GM18498 (cell line): ENCODE measurements around the gene HK3.

Experiments
- ATAC-seq: cut with Tn5 transposase; IDR thresholded peaks from one replicate; pipeline ENCODE4 v1.9.1; 2021; ENCODE audit warnings: mild to moderate bottlenecking, moderate library complexity; ENCODE audit not compliant: unreplicated experiment

HK3 gene

DNA sequence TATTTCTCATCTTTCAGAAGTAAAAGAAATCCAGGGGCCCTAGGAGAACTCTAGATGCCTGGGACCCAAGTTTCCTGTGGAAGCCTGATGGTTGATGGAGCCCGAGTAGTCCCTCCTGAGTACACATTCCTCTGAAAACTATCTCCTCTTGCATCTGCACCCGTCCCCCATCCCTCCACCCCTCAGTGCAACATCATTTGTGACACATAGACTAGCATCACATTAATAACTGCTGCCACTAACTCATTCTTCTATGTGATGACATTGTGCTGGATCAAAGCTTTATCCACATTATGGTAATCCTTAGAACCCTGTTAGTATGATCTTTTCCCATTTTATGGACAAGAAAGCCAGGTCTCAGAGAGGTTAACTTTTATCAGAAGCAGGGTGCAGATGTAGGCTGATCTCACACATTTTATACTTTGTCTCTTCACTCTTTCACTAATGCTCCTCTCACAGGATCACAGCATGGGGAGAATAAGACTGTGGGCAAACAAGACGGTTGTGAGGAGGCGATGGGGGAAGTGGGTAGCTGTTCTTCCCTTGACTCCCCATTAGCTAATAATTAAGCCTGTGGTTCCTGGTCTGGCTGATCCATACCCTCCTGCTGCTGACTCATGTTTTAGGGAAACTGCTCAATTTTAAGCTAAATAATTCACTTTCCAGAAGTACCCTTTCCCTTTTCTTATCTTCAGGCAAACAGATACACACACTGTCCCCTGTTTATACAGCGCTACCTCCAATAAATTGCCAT is 3.9 kb upstream of the HK3 start:
- ATAC-seq, result no peak

DNA sequence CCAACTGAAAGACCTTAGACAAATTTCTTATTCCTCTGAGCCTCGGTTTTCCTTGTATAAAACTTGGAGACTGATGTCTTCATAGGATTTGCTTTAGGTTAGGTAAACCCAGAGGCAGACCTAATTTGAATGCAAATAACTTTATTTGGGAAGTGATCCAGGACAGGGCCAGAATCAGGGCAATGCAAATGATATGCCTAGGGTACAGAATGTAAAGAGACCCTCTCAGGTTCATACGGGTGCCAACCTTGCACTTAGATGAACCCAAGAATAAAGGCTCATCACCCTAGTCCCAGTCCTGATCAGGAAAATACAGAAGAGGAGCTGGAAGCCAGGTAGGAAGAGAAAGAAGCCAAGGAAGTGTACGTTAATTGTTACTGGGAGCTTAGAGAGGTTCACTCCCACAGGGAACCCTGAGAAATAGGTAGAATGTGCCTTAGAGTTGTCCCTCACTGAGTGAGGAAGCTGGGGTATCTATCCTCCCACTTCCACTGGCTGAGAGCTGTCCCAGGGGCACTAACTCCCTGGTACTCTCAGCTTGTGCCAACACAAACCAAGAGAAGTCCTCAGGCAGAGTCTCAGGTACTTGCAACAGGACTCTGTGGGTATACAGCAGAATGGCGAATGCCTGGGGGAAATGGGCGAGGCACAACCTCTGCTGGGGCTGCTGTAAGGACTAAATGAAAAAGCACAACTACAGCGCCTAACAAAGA is 3.1 kb upstream of the HK3 start:
- no peak for ATAC-seq

DNA sequence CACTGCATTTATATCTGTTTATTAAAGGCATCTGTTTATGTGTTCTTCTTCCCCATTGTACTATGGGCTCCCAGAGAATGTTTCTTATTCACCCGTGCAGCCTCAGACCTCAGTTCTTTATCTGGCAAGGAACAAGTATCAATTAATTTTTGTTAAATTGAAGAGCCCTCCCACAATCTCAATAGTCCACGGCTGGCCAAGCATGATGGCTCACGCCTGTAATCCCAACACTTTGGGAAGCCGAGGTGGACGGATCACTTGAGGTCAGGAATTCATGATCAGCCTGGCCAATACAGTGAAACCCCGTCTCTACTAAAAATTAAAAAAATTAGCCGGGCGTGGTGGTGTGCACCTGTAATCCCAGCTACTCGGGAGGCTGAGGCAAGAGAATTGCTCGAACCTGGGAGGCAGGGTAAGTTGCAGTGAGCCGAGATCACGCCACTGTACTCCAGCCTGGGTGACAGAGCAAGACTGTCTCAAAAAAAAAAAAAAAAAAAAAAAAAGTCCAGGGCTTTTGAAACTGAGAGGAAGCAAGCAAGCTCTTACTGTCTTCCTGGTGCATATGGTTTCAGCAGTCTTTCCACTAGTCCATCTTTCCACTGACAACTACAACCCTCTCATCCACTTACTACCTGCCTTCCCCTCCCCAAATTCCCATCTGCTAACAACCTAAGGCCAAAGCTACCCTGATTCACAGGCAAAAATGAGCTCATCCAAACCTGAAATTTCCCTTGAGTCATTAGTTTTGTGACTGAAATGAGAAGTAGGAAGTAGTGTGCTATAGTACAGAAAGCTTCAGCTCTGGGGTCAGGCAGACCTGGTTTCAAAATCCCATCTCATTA is 2.3 kb upstream of the HK3 start:
- no peak for ATAC-seq

DNA sequence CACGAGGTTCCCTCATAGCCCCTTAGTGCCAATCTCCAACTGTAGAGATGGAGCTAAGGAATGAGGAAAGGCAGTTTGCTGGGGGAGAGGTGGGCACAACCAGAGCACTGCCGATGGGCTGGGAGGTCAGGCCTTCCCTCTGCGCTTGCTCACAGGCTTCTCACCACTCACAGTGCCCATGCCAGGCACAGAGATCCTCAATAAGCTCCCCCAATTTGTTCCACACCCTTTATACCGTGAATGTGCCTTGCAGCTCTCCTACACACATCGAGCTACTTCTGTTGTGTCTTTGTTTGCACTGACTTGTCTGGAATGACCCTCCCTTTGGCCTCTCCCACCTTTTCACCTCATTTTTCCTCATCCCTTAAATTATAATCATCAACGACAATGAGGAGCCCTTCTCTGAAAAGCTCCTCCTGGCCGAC is 1.6 kb upstream of the HK3 start:
- no peak for ATAC-seq

DNA sequence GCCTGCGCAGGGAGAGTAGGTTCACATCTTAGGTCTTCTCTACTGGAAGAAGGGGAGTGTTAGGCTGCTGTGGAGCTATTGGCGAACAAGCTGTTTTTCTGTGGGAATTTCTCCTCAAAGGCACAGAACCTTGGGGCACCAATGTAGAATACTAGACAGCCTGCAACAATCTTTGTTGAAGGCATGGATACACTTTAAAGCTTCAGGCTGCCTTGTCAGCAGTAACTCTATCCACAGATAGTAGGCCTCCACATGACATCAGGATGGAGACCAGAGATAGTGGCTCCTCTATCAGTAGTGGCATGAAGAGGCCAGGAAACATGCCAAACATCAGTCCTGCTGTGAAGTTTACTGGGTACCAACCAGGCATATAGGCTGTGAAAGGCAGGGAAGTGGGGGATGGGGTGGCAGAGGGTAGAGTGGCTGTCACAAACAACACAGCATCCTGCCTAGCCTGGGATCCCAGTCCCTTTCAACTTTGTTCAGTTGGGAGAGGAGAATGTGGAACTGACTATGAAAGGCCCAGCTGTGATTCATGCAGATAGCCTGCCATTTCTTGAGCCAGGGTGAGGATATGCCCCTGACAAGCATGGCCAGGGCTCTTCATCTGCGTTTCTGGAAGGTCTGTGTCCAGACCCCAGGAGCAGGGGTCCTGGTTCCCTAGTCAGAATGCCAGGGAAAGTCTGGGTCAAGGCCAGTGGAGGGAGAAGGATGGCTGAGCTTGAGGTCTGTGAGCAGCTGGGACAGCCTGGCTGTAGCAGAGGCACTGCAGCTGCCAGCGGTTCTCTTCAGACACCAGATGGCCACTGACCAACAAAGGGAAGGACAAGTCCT is 1.0 kb upstream of the HK3 start:
- ATAC-seq, result no peak

DNA sequence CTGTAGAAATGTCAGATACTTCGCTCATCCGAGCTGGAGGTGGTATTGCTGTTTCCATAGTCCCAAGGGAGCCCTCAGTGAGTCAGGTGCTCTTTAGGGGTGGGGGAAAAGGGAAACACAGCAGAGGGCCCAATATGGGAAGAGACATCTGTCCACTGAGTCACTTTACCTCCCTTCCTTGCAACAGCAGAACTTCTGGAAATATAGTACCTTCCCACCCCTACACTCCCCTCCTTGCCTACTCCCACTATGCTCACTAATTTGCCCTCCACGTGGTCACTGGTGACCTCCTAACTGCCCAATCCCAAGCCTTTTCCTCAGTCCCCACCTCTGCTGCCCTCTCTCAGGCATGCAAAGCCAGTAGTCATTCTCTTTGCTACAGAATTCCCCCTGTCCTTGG is 1.9 kb downstream of the HK3 start:
- ATAC-seq, result no peak

DNA sequence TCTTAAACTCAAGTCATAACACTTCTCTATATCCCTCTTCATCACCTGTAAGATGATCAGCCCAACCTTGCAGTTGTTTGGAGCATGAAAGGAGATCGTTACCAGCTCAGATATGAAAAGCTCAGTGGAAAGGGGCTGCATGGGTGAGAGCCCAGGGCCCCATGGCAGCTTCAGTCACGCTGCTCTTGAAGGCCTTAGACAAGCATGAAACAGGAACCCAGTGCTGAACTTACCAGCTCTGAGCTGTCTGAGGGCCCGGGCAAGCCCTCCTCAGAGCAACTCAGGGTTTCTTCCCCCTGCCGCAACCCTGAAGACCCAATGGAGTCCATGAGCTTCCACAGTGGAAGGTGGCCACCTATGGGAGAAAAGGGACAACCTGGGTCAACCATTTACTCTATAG is 3.3 kb downstream of the HK3 start:
- no peak for ATAC-seq

DNA sequence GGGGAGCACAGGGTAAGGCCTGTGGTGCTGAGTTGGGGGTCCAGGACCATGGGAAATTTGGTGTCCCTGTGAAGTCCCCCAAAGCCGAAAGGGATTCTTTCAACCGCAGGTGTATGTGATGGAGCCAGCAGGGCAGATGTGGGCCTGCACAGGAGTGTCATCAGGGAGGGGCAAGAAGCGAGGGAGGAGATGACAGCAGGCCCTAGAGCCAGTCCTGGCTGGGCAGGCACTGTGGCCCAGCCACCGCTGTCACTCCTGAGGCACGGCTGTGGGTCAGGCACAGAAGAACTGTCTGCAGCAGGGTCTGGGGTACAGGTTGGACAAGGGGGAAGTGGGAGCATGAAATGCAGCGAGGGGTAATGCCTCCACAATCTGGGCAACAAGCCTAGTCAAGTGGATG is 4.8 kb downstream of the HK3 start:
- no peak for ATAC-seq

DNA sequence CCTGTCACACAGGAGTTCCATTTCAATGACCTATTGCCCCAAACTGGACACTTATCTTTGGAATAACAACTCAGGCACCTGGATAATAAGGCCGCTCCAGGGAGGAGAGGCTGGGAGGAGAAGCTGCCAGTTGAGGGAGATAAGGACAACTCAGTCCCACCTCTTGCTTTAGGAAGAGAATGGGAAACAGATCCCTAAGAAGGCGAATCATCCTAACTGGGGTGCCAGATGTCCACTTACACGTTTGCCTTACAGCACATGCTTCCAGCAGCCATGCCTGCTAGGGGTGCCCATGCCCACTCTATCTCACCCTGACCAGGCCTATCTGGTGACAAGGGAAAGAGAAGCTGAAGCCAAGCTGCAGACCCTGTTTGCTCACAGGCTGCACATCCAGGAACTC is 6.5 kb downstream of the HK3 start:
- ATAC-seq, result no peak

DNA sequence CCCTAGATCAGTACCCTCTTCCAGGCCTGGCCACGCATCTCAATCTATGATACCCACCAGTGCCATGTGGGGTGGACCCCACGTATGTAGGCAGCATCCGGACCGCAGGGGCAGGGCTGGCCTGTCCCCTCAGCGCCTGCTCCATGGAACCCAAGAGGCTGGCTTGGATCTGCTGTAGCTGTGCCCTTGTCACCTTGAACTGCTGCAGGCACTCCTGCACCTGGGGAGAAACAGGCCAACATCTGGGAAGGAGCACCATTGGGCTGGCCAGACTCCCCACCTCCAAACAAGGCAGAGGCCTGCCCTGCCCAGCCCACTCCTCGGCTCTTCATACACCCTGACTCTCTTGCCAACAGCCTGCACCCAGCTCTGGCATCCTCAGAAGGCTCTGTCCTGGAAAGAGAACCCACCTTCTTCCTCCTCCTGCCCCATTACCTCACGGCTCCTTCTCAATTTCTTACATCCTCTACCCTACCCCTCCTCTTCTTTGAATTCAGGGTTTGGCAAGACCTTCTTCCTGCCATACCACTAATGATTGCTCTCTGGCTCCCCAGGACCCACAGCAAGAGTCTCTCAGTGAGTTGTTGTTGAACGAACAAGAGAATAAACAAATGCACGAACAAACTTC is 7.7 kb downstream of the HK3 start:
- ATAC-seq, result no peak

DNA sequence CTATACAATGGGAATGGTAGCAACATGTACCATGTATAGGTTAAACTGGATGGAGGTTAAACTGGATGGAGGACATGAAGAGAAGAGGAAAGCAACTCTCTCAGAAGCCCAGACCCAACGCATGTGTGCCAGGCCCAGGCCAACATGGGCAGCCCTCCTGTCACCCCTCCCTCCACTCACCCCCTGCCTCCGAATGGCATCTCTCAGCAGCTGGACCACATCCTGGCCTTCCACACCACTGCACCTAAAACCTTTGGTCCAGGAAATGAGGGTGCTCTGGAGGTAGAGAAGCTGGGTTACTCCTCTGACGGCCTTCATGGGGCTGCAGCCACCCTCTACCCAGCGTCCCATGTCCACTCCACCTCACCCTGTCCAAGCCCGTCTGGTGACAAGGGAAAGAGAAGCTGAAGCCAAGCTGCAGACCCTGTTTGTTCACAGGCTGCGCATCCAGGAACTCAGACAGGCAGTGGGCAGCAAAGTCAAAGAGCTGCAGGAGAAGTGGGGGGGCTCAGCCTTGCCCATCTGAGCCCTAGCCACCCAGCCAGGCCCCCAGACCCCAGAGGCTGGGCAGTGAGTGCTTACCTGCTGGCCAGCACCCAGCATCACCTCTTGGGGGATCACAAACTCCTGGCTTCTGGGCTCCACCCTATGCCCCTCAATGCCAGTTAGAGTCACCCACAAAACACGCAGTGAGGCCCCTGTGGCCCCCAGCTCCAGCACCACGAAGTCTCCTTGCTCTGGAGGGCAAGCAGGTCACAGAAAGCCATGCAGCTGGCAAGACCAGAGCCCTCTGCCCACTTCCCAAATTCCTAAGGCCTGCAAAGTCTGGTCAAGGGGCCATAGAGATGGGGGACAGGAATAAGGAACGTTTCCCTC is 8.5 kb downstream of the HK3 start:
- ATAC-seq, result no peak

DNA sequence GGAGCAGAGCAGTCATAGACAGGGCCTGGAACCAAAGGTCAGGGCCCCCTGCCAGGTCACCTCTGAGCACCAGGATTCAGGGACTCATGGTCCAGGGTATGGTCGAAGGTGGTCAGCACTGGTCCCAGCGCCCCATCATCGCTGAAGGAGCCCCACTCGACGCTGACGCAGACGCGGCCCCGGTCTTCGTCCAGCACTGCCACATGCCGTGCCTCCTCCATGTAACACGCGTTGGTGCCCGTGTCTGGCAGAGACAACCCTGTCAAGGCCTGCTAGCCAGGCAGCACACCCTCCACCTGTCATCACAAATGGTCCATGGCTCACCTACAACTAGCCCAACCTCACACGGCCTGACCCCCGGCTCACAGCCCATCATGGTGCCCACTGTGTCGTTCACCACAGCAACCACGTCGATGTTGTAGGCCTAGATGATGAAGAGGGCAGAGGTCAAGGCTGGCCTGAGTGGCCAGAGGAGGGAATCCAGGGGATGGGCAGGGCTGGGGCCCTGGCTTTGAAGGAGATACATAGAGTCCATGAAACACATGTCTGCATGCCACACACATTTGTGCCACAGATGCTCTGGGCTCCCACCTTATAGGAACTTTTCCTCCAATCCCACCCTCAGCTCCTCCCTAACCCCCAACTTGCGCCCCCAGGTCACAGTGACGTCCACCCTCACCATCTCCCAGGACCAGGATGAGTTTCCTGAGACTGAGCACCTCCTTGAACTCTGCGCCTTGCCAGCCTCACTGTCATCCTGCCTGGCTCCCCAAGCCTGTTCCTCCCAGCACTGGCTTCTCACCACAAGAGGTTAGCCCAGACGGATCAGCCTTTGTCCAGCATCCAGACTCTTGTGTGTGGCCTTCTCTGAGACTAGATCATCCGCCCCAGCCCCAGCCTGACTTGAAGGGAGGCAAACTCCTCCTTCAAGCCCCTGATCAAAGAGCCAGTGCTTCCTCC is 9.5 kb downstream of the HK3 start:
- no peak for ATAC-seq

DNA sequence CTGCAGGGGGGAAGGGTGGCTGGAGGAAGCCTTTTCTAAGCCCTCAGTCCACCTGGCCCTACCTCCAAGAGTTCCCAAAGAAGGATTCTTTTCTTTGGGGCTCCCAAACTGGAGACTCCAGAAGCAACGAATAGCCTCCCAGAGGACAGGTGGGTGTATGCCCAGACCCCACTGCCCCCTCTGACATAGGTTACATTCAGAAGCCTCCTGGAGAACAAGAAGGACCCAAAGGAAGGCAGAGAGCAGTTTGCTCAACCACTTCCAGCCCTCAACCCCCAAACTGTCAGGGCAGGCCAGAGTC is 10.3 kb downstream of the HK3 start:
- no peak for ATAC-seq

DNA sequence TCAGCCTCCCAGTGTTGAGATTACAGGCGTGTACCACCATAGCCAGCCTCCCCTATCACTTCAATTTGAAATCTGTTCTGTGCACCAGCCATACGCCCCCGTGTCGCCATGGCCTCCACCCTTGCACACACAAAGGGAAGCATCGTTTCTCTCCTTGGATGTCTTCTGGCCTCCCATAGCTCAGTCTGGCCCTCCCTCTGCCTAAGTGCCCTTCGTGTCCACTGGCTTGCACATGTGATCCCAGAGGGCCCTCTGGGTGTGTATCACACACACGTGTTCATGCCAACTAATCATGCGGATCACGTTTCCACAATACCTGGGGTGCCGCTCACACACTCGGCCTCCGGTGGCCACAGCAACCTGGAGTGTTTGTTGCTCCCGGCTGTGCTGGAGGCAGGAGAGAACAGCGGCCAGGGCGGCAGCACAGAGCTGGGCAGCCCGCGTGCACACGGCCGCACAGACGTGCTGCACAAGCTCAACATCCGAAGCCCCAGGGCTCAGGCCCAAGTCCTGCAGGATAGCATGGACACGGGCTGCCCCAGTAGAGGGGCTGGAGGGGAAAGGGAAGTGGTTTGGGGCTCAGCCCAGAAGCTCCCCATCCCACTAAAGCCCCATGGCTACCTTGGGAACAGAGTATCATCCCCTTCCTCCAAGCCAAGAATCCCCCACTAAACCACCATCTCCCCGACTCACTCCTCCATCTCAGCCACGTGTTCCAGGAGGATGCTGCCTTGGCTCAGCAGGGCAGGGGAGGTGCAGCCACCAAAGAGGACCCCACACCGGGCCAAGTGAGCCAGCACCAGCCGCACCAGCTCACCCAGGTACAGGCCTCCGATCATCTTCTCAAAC is 10.9 kb downstream of the HK3 start:
- ATAC-seq, result no peak

DNA sequence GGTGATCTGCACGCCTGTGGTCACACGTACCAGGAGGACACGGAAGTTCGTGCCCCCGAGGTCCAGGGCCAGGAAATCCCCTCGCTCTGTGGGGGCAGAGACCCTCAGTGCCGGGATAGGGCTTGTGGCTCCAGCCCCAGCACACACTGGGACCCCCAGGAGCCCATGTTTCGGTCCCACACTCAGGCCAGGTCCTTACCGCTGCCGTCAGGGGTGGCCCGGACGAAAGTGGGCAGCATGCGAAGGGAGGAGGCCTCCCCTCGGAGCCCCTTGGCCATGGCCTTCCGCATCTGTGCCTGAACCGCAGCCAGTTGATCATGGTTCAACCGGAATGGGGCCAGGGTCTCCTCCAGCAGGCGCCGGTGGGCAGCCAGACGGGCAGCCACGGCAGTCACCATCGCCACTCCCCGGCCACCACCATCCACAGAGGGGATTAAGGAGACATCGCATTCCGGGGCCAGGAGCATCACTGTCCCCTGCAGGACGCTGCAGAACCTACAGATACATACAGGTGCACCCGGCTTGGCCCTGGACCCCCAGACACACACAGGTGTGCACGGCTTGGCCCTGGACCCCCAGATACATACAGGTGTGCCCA is 11.8 kb downstream of the HK3 start:
- ATAC-seq, result no peak

DNA sequence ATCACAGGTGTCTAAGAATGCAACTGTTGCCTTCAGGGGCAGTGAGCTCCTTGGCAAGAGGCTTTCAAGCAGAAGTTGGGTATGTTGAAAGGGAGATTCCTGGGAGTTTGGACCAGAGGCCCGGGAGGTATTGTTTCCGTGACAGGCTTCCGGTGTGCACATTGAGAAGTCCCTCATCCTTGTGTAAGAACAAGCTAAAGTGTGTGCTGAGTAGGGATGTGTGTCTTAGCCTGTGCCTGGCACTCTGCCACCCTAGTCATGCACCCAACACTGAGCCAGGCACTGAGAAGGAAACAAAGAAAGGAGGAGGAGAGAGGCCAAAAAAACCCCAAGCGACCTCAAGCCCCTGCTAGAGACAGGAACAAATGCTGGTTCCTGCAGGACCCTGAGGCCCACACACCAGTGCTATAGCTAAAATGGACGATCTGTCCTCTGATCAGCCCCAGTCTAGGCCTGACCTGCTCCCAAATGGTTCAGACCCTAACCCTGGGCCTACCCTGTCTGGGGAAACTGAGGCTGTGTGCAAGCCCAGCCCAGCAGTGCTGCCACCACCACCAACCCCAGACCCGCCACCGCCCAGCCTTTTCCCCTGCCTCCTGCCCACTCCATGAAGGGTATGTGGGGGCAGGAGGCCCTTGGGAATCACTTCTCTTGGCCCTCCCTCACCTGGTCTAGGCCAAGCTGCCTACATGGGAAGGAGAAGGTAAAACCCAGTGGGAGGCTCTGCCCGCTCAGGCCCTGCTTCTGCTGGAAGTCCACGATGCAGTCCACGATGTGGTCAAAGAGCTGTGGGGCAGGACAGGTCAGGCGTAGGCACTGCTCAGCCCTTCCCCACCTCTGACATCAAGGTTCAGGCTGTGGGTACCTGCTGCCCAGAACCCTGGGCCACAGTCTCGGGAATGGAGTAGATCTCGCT is 12.6 kb downstream of the HK3 start:
- ATAC-seq, result no peak
